ENCODE data around the gene ABCA2.

Gene ABCA2

GRCh38 chr9:137051145-137051724 lies 23.2 kb upstream of the ABCA2 start:
- TF ChIP-seq POLR2AphosphoS5 (IDR thresholded peaks at IDR 0.05; ENCODE audit: low read depth, low read length), result no peak
- no peak for TF ChIP-seq FOXP2 (optimal IDR thresholded peaks at IDR 0.05; ENCODE audit: borderline replicate concordance, extremely low read depth, extremely low read length, insufficient read depth)
- no peak for TF ChIP-seq SIN3A (IDR thresholded peaks at IDR 0.05; ENCODE audit: borderline replicate concordance, insufficient read depth, low read length)
- TF ChIP-seq TAF1 (IDR thresholded peaks at IDR 0.05; ENCODE audit: borderline replicate concordance, insufficient read depth, low read length), result no peak
- no peak for TF ChIP-seq REST (IDR thresholded peaks at IDR 0.05; ENCODE audit: insufficient read depth in 1 of 2, low read depth in 2 of 2, low read length in 2 of 2)

- TF ChIP-seq POLR2AphosphoS5 (IDR thresholded peaks at IDR 0.05; ENCODE audit: low read depth, low read length), result no peak
- TF ChIP-seq SIN3A (IDR thresholded peaks at IDR 0.05; ENCODE audit: borderline replicate concordance, insufficient read depth, low read length), result no peak
- no peak for TF ChIP-seq TAF1 (IDR thresholded peaks at IDR 0.05; ENCODE audit: borderline replicate concordance, insufficient read depth, low read length)
- TF ChIP-seq REST (IDR thresholded peaks at IDR 0.05; ENCODE audit: insufficient read depth in 1 of 2, low read depth in 2 of 2, low read length in 2 of 2), result no peak
- no peak for TF ChIP-seq FOXP2 (optimal IDR thresholded peaks at IDR 0.05; ENCODE audit: borderline replicate concordance, extremely low read depth, extremely low read length, insufficient read depth)
Observed at GRCh38 chr9:137050570-137050969, 22.5 kb upstream of the ABCA2 start.

- TF ChIP-seq REST (IDR thresholded peaks at IDR 0.05; ENCODE audit: insufficient read depth in 1 of 2, low read depth in 2 of 2, low read length in 2 of 2) (no peak), SIN3A (IDR thresholded peaks at IDR 0.05; ENCODE audit: borderline replicate concordance, insufficient read depth, low read length) (no peak), FOXP2 (optimal IDR thresholded peaks at IDR 0.05; ENCODE audit: borderline replicate concordance, extremely low read depth, extremely low read length, insufficient read depth) (no peak), POLR2AphosphoS5 (IDR thresholded peaks at IDR 0.05; ENCODE audit: low read depth, low read length) (no peak), TAF1 (IDR thresholded peaks at IDR 0.05; ENCODE audit: borderline replicate concordance, insufficient read depth, low read length) (no peak)
Observed at GRCh38 chr9:137049544-137050449, 21.8 kb upstream of the ABCA2 start.

- TF ChIP-seq POLR2AphosphoS5 (IDR thresholded peaks at IDR 0.05; ENCODE audit: low read depth, low read length) (no peak), SIN3A (IDR thresholded peaks at IDR 0.05; ENCODE audit: borderline replicate concordance, insufficient read depth, low read length) (no peak), TAF1 (IDR thresholded peaks at IDR 0.05; ENCODE audit: borderline replicate concordance, insufficient read depth, low read length) (no peak), FOXP2 (optimal IDR thresholded peaks at IDR 0.05; ENCODE audit: borderline replicate concordance, extremely low read depth, extremely low read length, insufficient read depth) (no peak), REST (IDR thresholded peaks at IDR 0.05; ENCODE audit: insufficient read depth in 1 of 2, low read depth in 2 of 2, low read length in 2 of 2) (no peak)
Observed at GRCh38 chr9:137048655-137049543, 20.9 kb upstream of the ABCA2 start.

Measured in PFSK-1 (cell line).